ENCODE results near the gene AFAP1.

AFAP1 gene

DNA sequence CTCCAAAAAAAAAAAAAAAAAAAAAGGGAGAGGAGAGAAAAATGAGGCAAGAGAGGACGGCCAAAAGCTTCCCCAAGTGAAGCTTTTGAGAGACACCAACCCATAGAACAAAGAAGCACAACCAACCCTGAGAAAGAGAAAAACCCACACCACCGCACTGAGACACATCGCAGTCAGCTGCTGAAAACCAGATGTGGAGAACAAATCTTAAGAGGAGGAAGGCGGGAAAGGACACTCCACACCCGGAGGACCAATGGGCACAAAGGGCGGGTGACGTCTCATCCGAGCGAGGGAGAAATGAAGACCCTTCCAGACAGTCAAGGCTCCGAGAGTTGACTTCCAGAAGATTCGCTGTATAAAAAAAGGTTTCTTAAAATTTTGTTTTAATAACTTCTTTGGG, 112.1 kb downstream of the AFAP1 start:
- Histone ChIP-seq H2BK120ac (ENCODE audit: insufficient read depth, low read length, poor library complexity) (no peak overlapping the region), H4K12ac (ENCODE audit: low read depth, low read length) (no peak overlapping the region), H3K79me2 (ENCODE audit: control insufficient read depth, insufficient read depth, low read length, poor library complexity) (no peaks in the 10 kb centered on the region), H3K23ac (ENCODE audit: low read length) (no peak overlapping the region), H2BK12ac (ENCODE audit: low read length) (peak overlapping the region; percentile 46), H3K9ac (ENCODE audit: low read length) (no peak overlapping the region), H3K4ac (ENCODE audit: low read depth, low read length) (no peak overlapping the region), H3K4me2 (ENCODE audit: low read length) (no peak overlapping the region), H2BK5ac (ENCODE audit: low read depth, low read length, poor library complexity) (no peak overlapping the region), H3K4me3 (ENCODE audit: low read depth, low read length) (no peak overlapping the region), H3K18ac (ENCODE audit: low read length) (peak overlapping the region; percentile 61), H3K14ac (ENCODE audit: low read length) (no peak overlapping the region), H2AK5ac (ENCODE audit: low read length) (no peak overlapping the region), H4K8ac (ENCODE audit: low read depth, low read length) (no peak overlapping the region), H3K27ac (ENCODE audit: low read depth, low read length) (no peak overlapping the region), H3K27me3 (ENCODE audit: insufficient read depth, low read length) (no peaks in the 10 kb centered on the region), H3K36me3 (ENCODE audit: control insufficient read depth in 1 of 2, insufficient read depth in 2 of 2, low read length in 2 of 2) (peaks cover 4 to 5% of the 10 kb centered on the region in 2 experiments), H3K79me1 (ENCODE audit: low read length) (peaks cover 5% of the 10 kb centered on the region), H2AFZ (ENCODE audit: insufficient read depth, low read length, poor library complexity) (no peak overlapping the region), H4K91ac (ENCODE audit: low read depth, low read length) (peak overlapping the region; percentile 8), H3K9me3 (ENCODE audit: insufficient read depth, low read depth, low read length) (no peaks in the 10 kb centered on the region), H3K4me1 (ENCODE audit: control insufficient read depth in 1 of 2, insufficient read depth in 2 of 2, low read length in 2 of 2) (peaks cover 11 to 15% of the 10 kb centered on the region in 2 experiments)
- WGBS (ENCODE audit: extremely low coverage, insufficient coverage, insufficient read length): no CpG with 5 or more reads among the region's 11 CpGs
- no peak for DNase-seq

DNA sequence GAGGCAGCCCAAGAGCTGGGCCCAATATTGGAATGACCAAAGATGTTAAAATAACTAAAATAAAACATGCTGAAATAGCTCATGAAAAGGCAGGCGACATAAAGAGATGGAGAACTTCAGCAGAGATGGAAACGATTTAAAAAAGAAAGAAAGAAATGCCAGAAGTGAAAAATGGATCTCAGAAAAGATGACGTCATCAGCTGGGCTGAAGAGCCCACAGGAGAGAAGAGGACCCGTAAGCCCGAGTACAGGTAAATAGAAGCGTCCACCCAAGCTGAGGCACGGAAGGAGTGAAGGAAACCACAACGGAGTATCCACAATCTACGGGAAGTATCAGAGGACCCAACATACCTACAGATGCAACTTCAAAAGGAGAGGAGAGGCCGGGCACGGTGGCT, 112.8 kb downstream of the AFAP1 start:
- Histone ChIP-seq H2AFZ (ENCODE audit: insufficient read depth, low read length, poor library complexity) (no peak overlapping the region), H3K23ac (ENCODE audit: low read length) (no peak overlapping the region), H4K12ac (ENCODE audit: low read depth, low read length) (no peak overlapping the region), H2BK12ac (ENCODE audit: low read length) (peak overlapping the region; percentile 78), H2BK120ac (ENCODE audit: insufficient read depth, low read length, poor library complexity) (no peak overlapping the region), H3K18ac (ENCODE audit: low read length) (no peak overlapping the region), H3K36me3 (ENCODE audit: control insufficient read depth in 1 of 2, insufficient read depth in 2 of 2, low read length in 2 of 2) (peaks cover 2 to 4% of the 10 kb centered on the region in 2 experiments), H3K27ac (ENCODE audit: low read depth, low read length) (no peak overlapping the region), H3K27me3 (ENCODE audit: insufficient read depth, low read length) (no peaks in the 10 kb centered on the region), H3K9ac (ENCODE audit: low read length) (no peak overlapping the region), H2BK5ac (ENCODE audit: low read depth, low read length, poor library complexity) (peak overlapping the region; percentile 19), H3K4me3 (ENCODE audit: low read depth, low read length) (no peak overlapping the region), H3K4me2 (ENCODE audit: low read length) (no peak overlapping the region), H3K4ac (ENCODE audit: low read depth, low read length) (no peak overlapping the region), H2AK5ac (ENCODE audit: low read length) (no peak overlapping the region), H3K9me3 (ENCODE audit: insufficient read depth, low read depth, low read length) (no peaks in the 10 kb centered on the region), H3K4me1 (ENCODE audit: control insufficient read depth in 1 of 2, insufficient read depth in 2 of 2, low read length in 2 of 2) (peaks cover 11 to 15% of the 10 kb centered on the region in 2 experiments), H3K79me2 (ENCODE audit: control insufficient read depth, insufficient read depth, low read length, poor library complexity) (no peaks in the 10 kb centered on the region), H4K91ac (ENCODE audit: low read depth, low read length) (peak overlapping the region; percentile 41), H3K14ac (ENCODE audit: low read length) (no peak overlapping the region), H4K8ac (ENCODE audit: low read depth, low read length) (no peak overlapping the region), H3K79me1 (ENCODE audit: low read length) (peaks cover 5% of the 10 kb centered on the region)
- no CpG with 5 or more reads among the region's 11 CpGs for WGBS (ENCODE audit: extremely low coverage, insufficient coverage, insufficient read length)
- DNase-seq: no peak

DNA sequence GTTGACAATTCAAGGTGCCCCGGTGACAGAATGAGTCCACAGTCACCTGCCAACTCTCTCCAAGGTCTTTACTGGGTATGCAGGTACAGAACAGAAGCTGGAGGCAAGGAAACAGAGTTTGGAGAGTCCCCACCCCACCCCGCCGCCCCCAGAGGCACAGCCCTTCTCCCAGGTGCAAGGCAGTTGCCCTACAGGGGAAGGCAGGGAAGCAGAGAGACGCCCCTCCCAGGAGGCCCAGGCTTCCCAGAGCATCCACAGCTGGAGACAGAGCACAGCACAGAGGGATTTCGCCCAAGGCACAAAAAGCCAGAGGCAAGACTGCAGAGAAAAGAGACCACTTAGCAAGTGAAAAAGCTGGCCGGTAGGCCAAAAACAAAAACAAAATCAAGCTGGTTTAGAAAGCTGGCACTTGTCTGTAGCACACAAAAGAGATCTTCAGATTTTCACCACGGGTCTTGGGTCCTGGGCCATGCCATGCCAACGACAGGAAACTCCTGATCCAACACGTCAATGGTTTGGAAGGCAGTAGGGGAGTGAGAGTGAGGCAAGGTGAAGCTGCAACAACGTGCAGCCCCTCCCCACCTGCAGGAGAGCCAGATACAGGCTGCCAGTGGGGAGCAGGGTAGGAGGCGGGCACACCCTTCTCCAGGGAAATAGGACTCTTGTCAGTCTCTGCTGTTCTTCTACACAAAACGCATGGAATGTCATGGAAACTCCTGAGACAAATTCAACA, 113.3 kb downstream of the AFAP1 start:
- WGBS (ENCODE audit: extremely low coverage, insufficient coverage, insufficient read length): no CpG with 5 or more reads among the region's 12 CpGs
- H3K79me1 ChIP-seq (ENCODE audit: low read length): peaks cover 5% of the 10 kb centered on the region

DNA sequence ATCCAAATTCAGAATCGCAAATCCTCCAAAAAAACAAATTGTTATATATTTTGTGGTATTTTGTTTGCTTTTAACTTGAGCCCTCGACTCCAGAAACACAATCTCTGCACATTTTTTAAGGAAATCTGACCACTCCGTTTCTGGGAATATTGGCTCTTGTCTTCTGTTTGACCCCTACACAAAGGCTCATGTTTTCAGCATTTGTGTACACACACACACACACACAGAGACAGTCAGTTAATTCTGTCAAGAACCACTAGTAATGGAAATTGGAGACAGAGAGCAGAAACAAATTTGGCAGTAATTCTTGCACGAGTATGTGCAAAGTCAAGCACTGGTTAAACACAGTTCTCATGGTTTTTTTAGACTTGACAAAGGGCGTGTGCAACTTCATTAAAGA, 115.4 kb downstream of the AFAP1 start:
- Histone ChIP-seq H3K9ac (ENCODE audit: low read length) (no peak overlapping the region), H3K79me1 (ENCODE audit: low read length) (peaks cover 5% of the 10 kb centered on the region)
- no peak for DNase-seq

More for the DNA sequence above, 113.3 kb downstream of the AFAP1 start:
- Histone ChIP-seq H3K14ac (ENCODE audit: low read length) (no peak overlapping the region), H2BK5ac (ENCODE audit: low read depth, low read length, poor library complexity) (no peak overlapping the region), H3K27me3 (ENCODE audit: insufficient read depth, low read length) (no peaks in the 10 kb centered on the region), H3K4me2 (ENCODE audit: low read length) (no peak overlapping the region), H4K91ac (ENCODE audit: low read depth, low read length) (no peak overlapping the region), H3K27ac (ENCODE audit: low read depth, low read length) (no peak overlapping the region), H3K36me3 (ENCODE audit: control insufficient read depth in 1 of 2, insufficient read depth in 2 of 2, low read length in 2 of 2) (peaks cover 2 to 4% of the 10 kb centered on the region in 2 experiments), H2BK12ac (ENCODE audit: low read length) (no peak overlapping the region), H2AK5ac (ENCODE audit: low read length) (peak overlapping the region; percentile 44), H4K12ac (ENCODE audit: low read depth, low read length) (no peak overlapping the region), H3K23ac (ENCODE audit: low read length) (no peak overlapping the region), H3K79me2 (ENCODE audit: control insufficient read depth, insufficient read depth, low read length, poor library complexity) (no peaks in the 10 kb centered on the region), H2BK120ac (ENCODE audit: insufficient read depth, low read length, poor library complexity) (no peak overlapping the region), H3K4me1 (ENCODE audit: control insufficient read depth in 1 of 2, insufficient read depth in 2 of 2, low read length in 2 of 2) (peaks cover 11 to 15% of the 10 kb centered on the region in 2 experiments), H3K18ac (ENCODE audit: low read length) (no peak overlapping the region), H4K8ac (ENCODE audit: low read depth, low read length) (no peak overlapping the region), H3K4me3 (ENCODE audit: low read depth, low read length) (no peak overlapping the region), H3K9me3 (ENCODE audit: insufficient read depth, low read depth, low read length) (no peaks in the 10 kb centered on the region), H2AFZ (ENCODE audit: insufficient read depth, low read length, poor library complexity) (no peak overlapping the region), H3K9ac (ENCODE audit: low read length) (no peak overlapping the region), H3K4ac (ENCODE audit: low read depth, low read length) (peak overlapping the region; percentile 6)
- DNase-seq: no peak

More for the DNA sequence above, 115.4 kb downstream of the AFAP1 start:
- Histone ChIP-seq H3K36me3 (ENCODE audit: control insufficient read depth in 1 of 2, insufficient read depth in 2 of 2, low read length in 2 of 2) (peaks cover 2 to 11% of the 10 kb centered on the region in 2 experiments), H3K14ac (ENCODE audit: low read length) (no peak overlapping the region), H4K12ac (ENCODE audit: low read depth, low read length) (no peak overlapping the region), H2BK12ac (ENCODE audit: low read length) (no peak overlapping the region), H3K27me3 (ENCODE audit: insufficient read depth, low read length) (no peaks in the 10 kb centered on the region), H2AFZ (ENCODE audit: insufficient read depth, low read length, poor library complexity) (no peak overlapping the region), H4K91ac (ENCODE audit: low read depth, low read length) (no peak overlapping the region), H3K23ac (ENCODE audit: low read length) (no peak overlapping the region), H3K9me3 (ENCODE audit: insufficient read depth, low read depth, low read length) (no peaks in the 10 kb centered on the region), H2AK5ac (ENCODE audit: low read length) (no peak overlapping the region), H3K27ac (ENCODE audit: low read depth, low read length) (no peak overlapping the region), H3K4me1 (ENCODE audit: control insufficient read depth in 1 of 2, insufficient read depth in 2 of 2, low read length in 2 of 2) (peaks cover 11 to 15% of the 10 kb centered on the region in 2 experiments), H3K4me3 (ENCODE audit: low read depth, low read length) (no peak overlapping the region), H2BK5ac (ENCODE audit: low read depth, low read length, poor library complexity) (no peak overlapping the region), H3K79me2 (ENCODE audit: control insufficient read depth, insufficient read depth, low read length, poor library complexity) (no peaks in the 10 kb centered on the region), H3K4ac (ENCODE audit: low read depth, low read length) (no peak overlapping the region), H2BK120ac (ENCODE audit: insufficient read depth, low read length, poor library complexity) (no peak overlapping the region), H4K8ac (ENCODE audit: low read depth, low read length) (no peak overlapping the region), H3K4me2 (ENCODE audit: low read length) (no peak overlapping the region), H3K18ac (ENCODE audit: low read length) (no peak overlapping the region)
- no CpG with 5 or more reads among the region's 5 CpGs for WGBS (ENCODE audit: extremely low coverage, insufficient coverage, insufficient read length)
